Activated CD8-positive, alpha-beta memory T cell treated with anti-CD3 and anti-CD28 coated beads, Interleukin-2, amount 50 U/mL, for 24 hours (primary cell): Measurements from ENCODE around the gene TRPM5.

Experiments
- DNase-seq: peaks from one replicate; pipeline ENCODE4 v3.0.0-alpha.2; 2020; ENCODE audit errors: extremely low read depth

Gene TRPM5

DNA sequence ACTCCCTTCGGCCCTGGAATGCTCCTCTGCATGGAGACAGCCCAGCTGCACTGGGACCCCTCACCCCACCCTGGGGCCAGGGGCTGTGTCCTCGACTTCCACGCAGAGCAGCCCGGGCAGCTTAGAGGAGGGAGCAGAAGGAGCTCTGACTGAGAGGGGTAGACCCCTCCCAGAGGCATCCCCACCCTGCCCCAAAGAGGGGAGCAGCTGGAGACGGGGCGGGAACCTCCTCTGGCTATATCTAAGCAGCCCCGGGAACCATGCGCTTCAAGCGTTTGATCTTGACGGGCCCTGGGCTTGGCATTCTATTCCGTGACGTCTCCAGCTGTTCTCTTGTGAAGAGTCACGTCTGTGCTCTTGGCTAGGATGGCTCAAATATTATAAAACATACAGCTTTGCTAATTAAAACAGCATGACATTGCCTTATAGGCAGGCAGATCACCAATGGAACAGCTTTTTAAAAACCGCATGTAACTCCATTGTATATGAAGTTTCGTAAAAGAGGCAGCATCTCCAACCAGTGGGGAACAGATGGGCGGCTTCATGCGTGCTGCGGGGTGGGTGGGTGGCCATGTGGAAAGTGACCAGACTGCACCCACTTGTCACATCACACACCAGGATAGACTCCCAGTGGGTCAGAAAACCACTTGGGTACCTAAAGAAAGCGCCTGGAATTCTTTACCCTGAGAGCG, 8.2 kb upstream of the TRPM5 start:
- DNase-seq: no peak

DNA sequence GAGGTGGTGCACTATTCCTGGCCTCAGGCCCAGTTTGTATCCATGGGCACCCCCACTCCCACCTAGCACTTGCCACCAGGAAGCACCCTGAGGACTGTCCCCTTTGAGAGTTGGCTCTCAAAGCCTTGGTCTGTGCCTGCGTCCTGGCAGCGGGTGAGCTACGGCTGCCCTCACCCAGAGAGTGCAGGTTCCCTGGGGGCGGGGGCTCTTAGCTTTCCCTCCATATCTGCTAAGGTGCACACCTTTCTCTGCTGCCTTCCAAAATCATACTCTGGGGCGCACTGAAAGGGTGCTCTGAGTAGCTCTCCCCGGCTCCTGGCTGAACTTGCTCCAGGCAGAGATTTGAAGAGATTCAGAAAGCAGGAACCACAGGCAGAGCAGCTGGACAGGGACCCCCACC, 7.6 kb upstream of the TRPM5 start:
- DNase-seq: no peak

GRCh38 chr11:2451336-2451735, 7.0 kb upstream of the TRPM5 start:
- DNase-seq: no peak

DNA sequence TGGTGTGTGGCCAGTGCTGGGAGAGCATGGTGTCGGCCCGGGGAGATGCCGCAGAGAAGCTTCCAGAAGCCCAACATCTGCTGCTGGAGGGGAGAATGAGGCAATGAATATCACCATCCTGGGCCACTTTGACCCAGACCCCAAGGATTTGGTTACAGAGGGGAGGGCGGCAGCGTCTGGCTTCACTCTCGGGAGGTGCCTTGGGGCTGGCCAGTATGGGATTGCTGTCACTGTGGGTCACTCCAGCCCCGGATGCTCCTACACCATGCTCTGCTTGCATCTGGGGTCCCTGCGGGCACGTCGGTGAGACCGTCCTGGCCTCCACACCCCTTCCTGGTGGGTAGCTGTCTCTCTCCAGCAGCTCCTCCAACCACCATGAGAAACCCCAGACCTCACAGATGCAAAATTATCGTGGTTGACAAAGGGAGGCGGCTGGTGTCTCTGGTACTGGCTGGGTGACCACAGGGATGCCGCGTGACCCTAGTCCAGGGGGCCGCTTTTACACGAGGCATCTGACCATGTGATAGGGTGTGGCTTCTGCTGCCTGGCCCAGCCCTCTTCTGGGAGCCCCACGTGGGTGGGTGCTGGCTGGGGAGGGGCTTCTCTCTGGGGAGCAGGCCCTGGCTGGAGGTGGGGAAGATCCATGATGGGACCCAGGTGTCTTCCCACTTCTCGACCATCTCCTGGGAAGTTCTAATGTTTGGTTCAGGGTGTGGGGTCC, 6.2 kb upstream of the TRPM5 start:
- no peak for DNase-seq

- no peak for DNase-seq
Measured at GRCh38 chr11:2449548-2450320, 5.4 kb upstream of the TRPM5 start.

- DNase-seq: no peak
Measured at GRCh38 chr11:2448661-2449547, 4.6 kb upstream of the TRPM5 start.

DNA sequence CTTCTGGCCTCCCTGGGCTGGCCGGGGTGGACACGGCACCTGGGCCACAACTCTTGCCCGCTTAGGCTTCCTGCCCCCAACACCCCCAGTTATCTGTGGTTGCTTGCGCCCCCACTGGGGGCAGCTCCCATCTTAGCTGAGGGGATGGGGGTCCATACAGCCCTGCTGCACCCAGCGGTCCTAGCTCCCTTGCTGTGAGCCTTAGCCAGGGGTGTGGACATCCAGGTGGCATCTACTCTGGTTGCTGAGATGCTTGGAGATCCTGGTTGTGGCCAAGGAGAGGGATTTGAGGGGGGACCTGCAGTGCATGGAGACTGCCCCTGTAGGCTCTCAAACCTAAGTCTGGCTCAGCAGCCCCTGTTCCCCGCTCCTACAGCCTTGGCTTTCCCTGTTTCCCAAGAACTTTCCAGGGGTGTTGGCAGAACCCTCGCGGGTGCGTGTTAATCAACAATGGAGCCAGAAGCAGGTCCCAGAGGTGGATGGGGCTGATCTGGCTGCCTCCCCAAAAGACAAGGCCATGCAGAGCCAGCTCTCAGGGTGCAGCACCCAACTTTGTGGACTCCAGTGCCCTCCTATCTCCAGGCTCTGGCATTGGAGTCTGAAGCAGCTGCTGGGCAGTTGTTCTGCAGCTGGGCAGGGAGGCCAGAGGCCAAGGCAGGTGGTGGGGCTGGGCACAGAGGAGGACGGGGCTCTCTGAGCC, 3.8 kb upstream of the TRPM5 start:
- no peak for DNase-seq

DNA sequence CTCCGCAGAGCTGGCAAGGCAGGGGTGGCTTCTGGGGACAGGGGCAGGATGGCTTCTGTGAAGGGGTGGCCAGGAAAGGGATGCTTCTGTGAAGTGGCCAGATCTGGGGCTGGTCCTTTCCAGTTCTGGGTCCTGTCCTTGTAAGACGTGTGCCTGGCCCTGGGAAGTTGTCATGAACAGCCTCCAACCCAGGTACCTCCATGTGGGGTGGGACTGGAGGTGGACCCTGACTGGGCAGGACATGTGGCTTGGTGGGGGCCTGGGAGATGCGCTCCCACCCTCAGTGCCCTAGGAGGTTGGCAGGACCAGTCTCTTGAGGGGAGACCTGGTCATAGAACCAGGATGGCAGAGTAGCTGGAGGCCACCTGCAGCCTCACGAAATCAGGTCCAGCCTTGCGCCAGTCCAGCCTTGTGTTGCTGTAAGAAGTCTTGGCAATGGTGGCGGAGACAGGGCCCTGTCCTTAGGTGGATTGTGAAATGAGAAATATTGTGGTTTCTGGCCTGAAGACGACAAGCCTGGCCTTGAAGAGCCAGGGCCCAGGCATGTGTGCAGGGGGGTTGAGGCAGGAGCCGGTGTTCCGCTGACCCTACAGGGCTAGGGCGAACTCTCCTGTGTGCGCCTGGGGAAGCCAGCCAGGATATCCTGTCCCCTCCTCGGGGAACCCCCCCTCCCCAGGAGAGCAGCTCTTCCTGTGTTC, 3.1 kb upstream of the TRPM5 start:
- no peak for DNase-seq

GRCh38 chr11:2446590-2447252, 2.4 kb upstream of the TRPM5 start:
- no peak for DNase-seq

DNA sequence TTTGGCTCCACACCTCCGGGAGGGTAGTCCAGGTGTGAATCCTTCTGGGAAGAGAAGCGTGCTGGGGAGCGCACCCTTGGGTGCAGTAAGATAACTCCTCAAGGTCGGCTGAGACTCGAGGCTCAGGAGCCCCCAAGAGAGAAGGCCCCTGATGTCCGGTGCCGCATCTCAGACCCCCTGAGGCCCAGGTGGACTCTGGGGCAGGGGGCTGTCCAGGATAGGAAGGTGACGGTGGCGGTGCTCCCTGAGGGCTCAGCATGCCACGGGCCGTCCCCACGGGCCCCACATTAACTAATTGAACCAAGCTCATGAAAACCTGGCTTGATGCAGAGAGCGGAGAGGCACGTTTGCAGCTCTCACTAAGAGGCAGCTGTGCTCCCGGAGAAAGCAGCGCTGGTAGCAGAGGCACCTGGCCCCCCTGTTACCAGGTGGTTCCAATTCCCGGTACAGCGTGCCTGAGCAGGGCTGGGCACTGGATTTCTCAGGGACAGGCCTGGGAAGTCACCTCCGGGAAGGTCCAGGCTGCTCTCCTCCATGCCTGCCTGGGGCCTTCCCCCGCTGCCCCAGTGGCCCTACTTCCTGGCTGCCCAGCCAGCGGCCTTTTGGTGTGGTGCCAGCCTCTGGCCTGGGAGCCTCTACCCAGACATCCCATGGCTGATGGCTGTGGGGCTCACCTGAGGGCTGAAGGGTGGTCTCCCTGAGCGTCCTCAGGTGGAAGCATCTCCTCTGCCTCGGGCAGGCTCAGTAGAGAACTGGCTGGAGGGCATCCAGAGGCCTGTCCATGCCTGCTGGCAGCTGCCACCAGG, 1.6 kb upstream of the TRPM5 start:
- DNase-seq: no peak

DNA sequence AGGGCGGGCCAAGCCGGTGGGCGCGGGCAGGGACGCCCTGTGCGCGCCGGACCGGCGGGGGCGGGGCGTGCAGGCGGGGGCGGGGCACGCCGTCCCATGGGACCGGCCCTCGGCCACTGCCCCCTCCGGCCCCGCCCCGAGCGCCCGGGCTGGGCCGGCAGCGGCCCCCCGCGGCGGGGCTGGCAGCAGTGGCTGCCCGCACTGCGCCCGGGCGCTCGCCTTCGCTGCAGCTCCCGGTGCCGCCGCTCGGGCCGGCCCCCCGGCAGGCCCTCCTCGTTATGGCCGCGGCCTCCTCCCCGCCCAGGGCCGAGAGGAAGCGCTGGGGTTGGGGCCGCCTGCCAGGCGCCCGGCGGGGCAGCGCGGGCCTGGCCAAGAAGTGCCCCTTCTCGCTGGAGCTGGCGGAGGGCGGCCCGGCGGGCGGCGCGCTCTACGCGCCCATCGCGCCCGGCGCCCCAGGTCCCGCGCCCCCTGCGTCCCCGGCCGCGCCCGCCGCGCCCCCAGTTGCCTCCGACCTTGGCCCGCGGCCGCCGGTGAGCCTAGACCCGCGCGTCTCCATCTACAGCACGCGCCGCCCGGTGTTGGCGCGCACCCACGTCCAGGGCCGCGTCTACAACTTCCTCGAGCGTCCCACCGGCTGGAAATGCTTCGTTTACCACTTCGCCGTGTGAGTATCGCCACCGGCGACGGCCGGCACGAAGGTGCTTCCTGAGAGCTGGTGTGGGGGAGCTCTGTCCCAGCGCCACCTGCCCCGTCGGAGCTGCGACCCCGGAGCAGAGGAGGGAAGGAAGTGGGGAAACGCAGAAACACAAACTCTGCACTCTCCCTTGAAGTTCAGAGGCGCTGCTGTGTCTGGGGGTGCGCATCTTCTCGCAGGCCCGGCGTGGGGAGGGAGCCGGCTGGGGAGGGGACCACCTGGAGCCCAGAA, 769 bp upstream of the TRPM5 start, which contains the start of gene KCNQ1:
Gene KCNQ1 (plus strand): TSS at position 188 of the 925 bp plus-strand sequence. CDS start 91 bp downstream, at position 279.
- no peak for DNase-seq

GRCh38 chr11:2443406-2443805, 908 bp downstream of the TRPM5 start:
- DNase-seq: no peak

DNA sequence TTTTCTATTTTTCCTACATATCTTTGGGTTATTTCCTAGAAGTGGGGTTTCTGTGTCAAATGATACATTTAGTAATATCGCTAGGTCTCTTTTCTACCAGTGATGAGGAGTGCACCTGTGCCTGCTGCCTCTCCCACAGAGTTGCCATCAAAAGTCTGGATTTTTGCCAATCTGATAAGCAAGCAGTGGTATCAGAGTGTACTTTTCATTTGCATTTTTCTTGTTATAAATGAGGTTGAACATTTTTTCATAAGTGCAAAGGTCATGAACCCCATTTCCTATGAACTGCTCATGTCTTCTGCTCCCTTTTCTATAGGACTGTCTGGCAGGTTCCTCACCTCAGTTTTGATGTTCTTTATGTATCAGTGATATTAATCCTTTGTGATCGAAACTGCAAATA, 1.7 kb downstream of the TRPM5 start:
- no peak for DNase-seq

GRCh38 chr11:2441171-2441570, 3.1 kb downstream of the TRPM5 start:
- no peak for DNase-seq

DNA sequence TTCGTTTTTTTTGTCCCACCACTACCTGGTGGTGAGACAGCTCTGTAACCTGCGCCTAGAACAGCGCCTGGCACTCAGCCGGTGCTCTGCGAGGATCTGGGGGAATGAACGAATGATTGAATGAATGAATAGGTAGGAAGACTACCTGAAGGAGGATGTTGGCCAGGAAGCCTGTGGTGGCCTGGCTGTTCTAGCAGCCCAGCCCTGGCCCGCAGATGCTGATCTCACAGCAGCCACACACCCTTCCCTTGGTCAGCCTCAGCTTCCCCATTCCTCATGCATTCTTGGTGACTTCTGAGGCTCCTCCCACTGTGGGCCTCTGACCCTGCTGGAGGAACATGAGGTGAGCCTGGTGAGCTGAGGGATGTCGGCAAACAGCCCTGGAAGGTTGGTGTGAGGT, 3.7 kb downstream of the TRPM5 start:
- no peak for DNase-seq

DNA sequence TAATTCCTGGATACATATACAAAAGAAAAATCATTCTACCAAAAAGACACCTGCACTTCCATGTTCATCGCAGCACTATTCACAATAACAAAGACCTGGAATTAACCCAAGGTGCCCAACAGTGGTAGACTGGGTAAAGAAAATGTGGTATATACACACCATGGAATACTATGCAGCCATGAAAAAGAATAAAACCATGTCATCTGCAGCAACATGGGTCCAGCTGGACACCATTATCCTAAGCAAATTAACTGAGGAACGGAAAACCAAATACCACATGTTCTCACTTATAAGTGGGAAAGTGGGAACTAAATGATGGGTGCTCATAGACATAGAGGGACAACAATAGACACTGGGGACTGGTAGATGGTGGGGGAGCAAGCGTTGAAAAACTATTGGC, 4.5 kb downstream of the TRPM5 start:
- DNase-seq: no peak

- DNase-seq: no peak
Measured at GRCh38 chr11:2437516-2437915, 6.8 kb downstream of the TRPM5 start.

- no peak for DNase-seq
Measured at GRCh38 chr11:2436521-2437031, 7.7 kb downstream of the TRPM5 start.
